Erythroblast (primary cell): ENCODE results near the gene SCG5.

Source experiments
- GATA1 ChIP-seq: IDR thresholded peaks from 2 replicates; pipeline ENCODE4 v1.6.1; 2011; ENCODE audit warnings: low read depth, mild to moderate bottlenecking, control low read depth, low read length, moderate library complexity
- POLR2A ChIP-seq: IDR thresholded peaks from 2 replicates; pipeline ENCODE4 v1.6.1; 2011; ENCODE audit warnings: mild to moderate bottlenecking, low read length

DNA sequence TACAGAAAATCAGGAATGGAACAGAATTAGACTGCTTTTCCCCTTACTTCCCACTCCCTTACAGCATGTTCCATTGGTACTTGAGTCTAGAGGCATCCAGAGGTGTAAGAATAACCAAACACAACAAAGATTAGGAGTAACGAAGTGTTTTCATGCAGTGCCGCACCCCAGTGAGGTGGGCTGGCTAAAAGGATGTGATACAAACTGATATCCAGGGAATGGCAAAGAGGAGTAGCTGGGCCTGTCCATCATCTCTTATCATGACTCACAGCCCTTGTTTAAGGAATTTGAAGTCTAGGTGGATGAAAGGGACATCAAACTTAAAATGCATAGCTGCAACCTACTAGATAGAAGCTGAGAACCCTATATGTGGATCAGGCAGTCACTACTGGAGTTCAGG lies 16.4 kb downstream of the SCG5 start:
- TF ChIP-seq POLR2A = no peak
- no peak for TF ChIP-seq GATA1
